Measurements from ENCODE around the gene PIGZ.

PIGZ gene

DNA sequence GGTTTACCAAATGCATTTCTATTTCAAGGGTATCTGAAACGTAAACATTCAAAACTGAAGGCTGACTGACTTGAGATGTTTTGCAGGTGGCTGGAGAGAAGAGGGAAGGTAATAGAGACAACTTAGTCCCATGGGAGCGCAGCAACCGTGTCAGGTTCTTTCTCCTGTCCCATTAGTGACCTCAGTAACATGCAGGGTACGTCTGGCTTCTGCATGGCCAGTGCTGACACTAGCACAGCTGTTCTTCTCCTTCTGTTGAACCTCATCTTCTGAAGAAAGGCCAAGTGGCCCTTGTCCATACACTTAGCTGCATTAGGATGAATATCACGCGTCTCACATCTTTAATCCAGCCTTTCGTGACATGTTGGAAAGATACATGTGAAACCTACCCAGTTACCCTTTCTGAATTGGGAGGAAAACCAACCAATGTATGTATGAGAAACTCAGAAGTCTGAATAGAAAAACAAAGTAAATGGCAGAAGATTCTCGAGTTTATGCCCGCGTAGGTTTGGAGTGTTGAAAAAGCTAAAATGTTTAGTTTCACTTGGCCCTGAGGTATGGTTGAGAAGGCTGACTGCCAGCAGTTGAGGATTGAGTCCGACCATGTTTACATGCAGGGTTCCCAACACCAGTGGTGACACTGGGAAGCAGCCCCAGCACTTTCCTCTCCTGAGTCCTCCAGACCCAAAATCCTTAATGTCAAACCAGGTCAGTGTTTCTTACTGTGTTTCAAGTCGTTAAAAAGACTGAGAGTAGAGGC is 36.6 kb downstream of the PIGZ start:
- TF ChIP-seq, protein P1, sequence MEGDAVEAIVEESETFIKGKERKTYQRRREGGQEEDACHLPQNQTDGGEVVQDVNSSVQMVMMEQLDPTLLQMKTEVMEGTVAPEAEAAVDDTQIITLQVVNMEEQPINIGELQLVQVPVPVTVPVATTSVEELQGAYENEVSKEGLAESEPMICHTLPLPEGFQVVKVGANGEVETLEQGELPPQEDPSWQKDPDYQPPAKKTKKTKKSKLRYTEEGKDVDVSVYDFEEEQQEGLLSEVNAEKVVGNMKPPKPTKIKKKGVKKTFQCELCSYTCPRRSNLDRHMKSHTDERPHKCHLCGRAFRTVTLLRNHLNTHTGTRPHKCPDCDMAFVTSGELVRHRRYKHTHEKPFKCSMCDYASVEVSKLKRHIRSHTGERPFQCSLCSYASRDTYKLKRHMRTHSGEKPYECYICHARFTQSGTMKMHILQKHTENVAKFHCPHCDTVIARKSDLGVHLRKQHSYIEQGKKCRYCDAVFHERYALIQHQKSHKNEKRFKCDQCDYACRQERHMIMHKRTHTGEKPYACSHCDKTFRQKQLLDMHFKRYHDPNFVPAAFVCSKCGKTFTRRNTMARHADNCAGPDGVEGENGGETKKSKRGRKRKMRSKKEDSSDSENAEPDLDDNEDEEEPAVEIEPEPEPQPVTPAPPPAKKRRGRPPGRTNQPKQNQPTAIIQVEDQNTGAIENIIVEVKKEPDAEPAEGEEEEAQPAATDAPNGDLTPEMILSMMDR (IDR thresholded peaks at IDR 0.05; ENCODE audit: insufficient read depth, low read length, missing control alignments), result no peak

DNA sequence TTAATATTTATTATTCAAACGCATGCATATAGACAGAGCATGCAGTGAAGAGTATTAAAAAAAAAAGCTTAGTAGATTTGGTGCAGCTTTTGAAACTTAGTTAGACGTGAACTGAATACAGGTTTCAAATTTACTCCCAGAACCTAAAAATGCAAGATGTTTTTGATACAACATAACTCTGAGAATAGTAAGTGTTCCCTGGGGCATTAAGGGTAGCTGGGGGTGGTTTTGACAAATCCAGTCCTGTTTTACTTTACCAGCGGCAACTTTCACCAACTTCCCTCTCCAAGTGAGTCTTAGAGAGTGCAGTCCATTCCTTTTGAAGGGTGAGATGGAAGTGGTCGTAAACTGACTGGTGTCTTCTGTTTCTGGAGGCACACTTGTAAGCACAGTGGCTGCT is 37.5 kb downstream of the PIGZ start:
- DNase-seq (ENCODE audit: low read depth, low spot score), result no peak
- CTCF ChIA-PET, result interaction anchor here (1.2 kb wide), 1 partner anchor 9 kb away, joined by 4 read pairs; no protein-coding TSS in a partner anchor
- TF ChIP-seq, protein P1 (IDR thresholded peaks at IDR 0.05; ENCODE audit: insufficient read depth, low read length, missing control alignments), result no peak
- H3K4me3 ChIP-seq (ENCODE audit: low read depth, low read length), result no peak overlapping the region
- POLR2A ChIA-PET, result no interaction called here

More for the DNA sequence above, 36.6 kb downstream of the PIGZ start:
- ChIA-PET CTCF (interaction anchor here (0.6 to 1.2 kb wide), 2 partner anchors 8 to 33 kb away, joined by 4 read pairs; no protein-coding TSS in a partner anchor), POLR2A (no interaction called here)
- no peak for DNase-seq (ENCODE audit: low read depth, low spot score)
- no peak overlapping the region for H3K4me3 ChIP-seq (ENCODE audit: low read depth, low read length)

DNA sequence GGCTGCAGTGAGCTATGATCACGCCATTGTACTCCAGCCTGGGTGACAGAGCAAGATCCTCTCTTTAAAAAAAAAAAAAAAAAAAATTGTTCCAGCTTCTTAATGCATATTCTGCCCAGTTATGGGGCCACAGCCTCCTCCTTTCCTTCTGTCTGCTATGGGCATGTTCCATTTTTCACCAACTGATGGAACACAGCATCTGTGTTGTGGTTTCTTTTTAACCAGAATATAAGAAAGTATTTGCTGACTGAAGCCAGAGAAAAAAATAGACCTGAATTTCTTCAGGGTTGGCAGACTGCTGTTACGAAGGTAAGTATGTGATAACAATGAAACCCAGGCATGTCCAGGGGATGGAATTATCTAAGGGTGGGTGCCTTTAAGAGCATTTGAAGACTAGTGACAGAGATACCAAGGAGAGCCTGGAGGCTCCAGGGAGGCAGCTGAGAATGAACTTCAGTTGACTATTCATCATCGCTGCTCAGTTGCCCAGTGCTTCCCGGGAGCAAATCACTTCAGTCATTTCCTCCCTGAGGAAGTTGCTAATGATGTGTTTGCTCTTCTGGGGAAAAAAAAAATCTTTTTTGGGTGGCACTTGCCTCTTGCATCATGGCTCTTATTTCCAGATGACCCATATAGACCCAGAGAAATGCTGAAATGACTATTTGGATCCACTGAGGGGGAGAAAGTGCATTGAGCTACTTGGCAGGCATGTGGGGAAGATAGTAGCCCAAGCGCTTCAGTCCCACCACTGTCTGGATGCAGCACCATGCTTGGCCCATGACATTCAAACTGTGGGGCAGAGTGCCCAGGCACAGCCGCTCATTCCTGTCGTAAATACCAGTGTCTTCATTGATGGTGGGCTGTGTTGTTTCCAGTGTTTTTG is 40.8 kb downstream of the PIGZ start:
- DNase-seq (ENCODE audit: low read depth, low spot score), result no peak
- TF ChIP-seq, protein P1 (IDR thresholded peaks at IDR 0.05; ENCODE audit: insufficient read depth, low read length, missing control alignments), result no peak
- ChIA-PET CTCF (no interaction called here), POLR2A (no interaction called here)
- H3K4me3 ChIP-seq (ENCODE audit: low read depth, low read length), result no peak overlapping the region

DNA sequence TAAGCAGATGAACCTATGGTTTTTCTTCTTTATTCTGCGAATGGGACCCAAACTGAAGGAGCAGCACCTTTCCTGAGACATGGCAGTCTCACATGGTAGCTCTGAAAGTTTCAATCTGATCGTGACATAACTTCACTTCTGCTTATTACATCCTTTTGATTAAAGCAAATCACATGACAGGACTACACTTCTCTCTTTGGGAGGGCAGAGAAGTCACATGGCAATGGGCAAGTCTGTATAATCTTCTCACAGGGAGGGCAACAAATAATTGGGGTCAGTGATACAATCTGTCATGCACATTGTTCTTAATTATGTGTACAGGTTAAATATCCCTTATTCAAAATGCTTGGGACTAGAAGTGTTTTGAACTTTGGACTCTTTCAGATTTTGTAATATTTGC is 47.9 kb downstream of the PIGZ start:
- TF ChIP-seq, protein P1 (IDR thresholded peaks at IDR 0.05; ENCODE audit: insufficient read depth, low read length, missing control alignments), result no peak
- ChIA-PET POLR2A (no interaction called here), CTCF (interaction anchor here (0.9 kb wide), 1 partner anchor 20 kb away, joined by 3 read pairs; no protein-coding TSS in a partner anchor)
- no peak overlapping the region for H3K4me3 ChIP-seq (ENCODE audit: low read depth, low read length)
- DNase-seq (ENCODE audit: low read depth, low spot score), result no peak

DNA sequence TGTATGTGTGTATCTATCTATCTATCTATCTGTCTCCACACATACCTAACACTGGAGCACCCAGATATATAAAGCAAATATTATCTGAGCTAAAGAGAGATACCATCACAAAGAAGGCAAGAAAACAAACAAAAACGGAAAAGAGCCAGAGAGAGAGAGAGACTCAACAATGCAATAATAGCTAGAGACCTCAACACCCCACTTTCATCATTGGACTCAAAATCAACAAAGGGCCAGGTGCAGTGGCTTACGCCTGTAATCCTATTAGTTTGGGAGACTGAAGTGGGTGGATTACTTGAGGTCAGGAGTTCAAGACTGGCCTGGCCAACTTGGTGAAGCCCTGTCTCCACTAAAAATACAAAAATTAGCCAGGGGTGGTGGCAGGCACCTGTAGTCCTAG is 49.7 kb downstream of the PIGZ start:
- H3K4me3 ChIP-seq (ENCODE audit: low read depth, low read length), result no peak overlapping the region
- CTCF ChIA-PET, result no interaction called here
- POLR2A ChIA-PET, result no interaction called here
- DNase-seq (ENCODE audit: low read depth, low spot score), result no peak
- TF ChIP-seq, protein P1 (IDR thresholded peaks at IDR 0.05; ENCODE audit: insufficient read depth, low read length, missing control alignments), result no peak

DNA sequence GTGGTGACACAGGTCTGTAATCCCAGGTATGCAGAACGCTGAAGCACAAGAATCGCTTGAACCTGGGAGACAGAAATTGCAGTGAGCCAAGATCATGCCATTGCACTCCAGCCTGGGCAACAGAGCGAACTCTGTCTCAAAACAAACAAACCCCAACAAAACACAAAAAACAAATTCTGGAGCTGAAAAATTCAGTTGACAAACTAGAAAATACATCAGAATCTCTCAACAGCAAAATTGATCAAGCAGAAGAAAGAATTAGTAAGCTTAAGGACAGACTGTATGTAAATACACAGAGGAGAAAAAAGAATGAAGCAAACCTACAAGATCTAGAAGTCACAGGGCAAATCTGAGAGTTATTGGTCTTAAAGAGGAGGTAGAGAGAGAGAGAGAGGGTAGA is 51.6 kb downstream of the PIGZ start:
- no peak for DNase-seq (ENCODE audit: low read depth, low spot score)
- POLR2A ChIA-PET, result no interaction called here
- TF ChIP-seq, protein P1 (IDR thresholded peaks at IDR 0.05; ENCODE audit: insufficient read depth, low read length, missing control alignments), result no peak
- H3K4me3 ChIP-seq (ENCODE audit: low read depth, low read length), result no peak overlapping the region
- CTCF ChIA-PET, result no interaction called here
